ENCODE results near the gene ACAD10. TPM values are rescaled to one million over a fixed set of nuclear protein-coding genes. Genes with fewer than 3 reads are reported as not detected.

Gene ACAD10
- polyA plus RNA-seq, 1 experiment = 17.0 TPM

- POLR2A ChIA-PET = no interaction called here
- DNase-seq (ENCODE audit: low read depth, low spot score) = no peak
- Histone ChIP-seq H3K27ac (ENCODE audit: low read depth, low read length) (no peak overlapping the region), H3K27me3 (ENCODE audit: control insufficient read depth, insufficient read depth, low read length) (no peaks in the 10 kb centered on the region), H3K4me3 (ENCODE audit: low read depth, low read length) (no peak overlapping the region), H3K9me3 (ENCODE audit: control insufficient read depth, insufficient read depth, low read length) (no peaks in the 10 kb centered on the region)
- TF ChIP-seq CTCF (IDR thresholded peaks at IDR 0.05; ENCODE audit: low read depth, low read length) = no peak
- CTCF ChIA-PET = interaction anchor here (0.9 kb wide), 1 partner anchor 65 kb away, joined by 4 read pairs; no protein-coding TSS in a partner anchor
Observed at GRCh38 chr12:111748151-111748672, 62.4 kb downstream of the ACAD10 start.

GRCh38 chr12:111748867-111749266 is 63.0 kb downstream of the ACAD10 start:
- no peak overlapping the region for H3K27ac ChIP-seq (ENCODE audit: low read depth, low read length)
- no peak overlapping the region for H3K4me3 ChIP-seq (ENCODE audit: low read depth, low read length)
- DNase-seq (ENCODE audit: low read depth, low spot score) = no peak
- ChIA-PET CTCF (interaction anchor here (1.0 kb wide), 1 partner anchor 64 kb away, joined by 3 read pairs; no protein-coding TSS in a partner anchor), POLR2A (no interaction called here)
- TF ChIP-seq CTCF (IDR thresholded peaks at IDR 0.05; ENCODE audit: low read depth, low read length) = no peak
- H3K27me3 ChIP-seq (ENCODE audit: control insufficient read depth, insufficient read depth, low read length) = no peaks in the 10 kb centered on the region
- no peaks in the 10 kb centered on the region for H3K9me3 ChIP-seq (ENCODE audit: control insufficient read depth, insufficient read depth, low read length)

DNA sequence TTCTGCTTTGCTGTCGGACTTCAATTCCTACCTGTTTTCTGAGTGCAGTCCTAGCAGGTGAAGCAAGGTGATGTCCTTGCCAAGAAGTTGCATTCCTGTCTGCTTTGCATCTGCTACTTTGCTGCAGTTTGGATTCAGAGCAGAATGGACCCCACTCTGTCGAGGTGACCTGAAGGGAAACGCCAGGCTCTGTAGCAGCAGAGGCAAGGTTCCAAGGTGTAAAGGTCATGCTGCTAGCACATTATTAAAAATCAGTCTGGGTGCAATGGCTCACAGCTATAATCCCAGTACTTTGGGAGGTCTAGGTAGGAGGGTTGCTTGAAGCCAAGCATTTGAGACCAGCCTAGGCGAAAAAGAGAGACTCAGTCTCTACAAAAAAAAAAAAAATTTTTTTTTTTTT is 63.5 kb downstream of the ACAD10 start:
- no peak overlapping the region for H3K27ac ChIP-seq (ENCODE audit: low read depth, low read length)
- POLR2A ChIA-PET = no interaction called here
- CTCF ChIA-PET = interaction anchor here (1.0 kb wide), 1 partner anchor 63 kb away, joined by 3 read pairs; no protein-coding TSS in a partner anchor

GRCh38 chr12:111753144-111753881 is 67.5 kb downstream of the ACAD10 start:
- H3K4me3 ChIP-seq (ENCODE audit: low read depth, low read length) = no peak overlapping the region
- no peak overlapping the region for H3K27ac ChIP-seq (ENCODE audit: low read depth, low read length)
- peak; percentile 88 for TF ChIP-seq CTCF (IDR thresholded peaks at IDR 0.05; ENCODE audit: low read depth, low read length)
- DNase-seq (ENCODE audit: low read depth, low spot score) = peak; percentile 39
- ChIA-PET POLR2A (no interaction called here), CTCF (interaction anchor here (0.5 to 4.5 kb wide), 17 partner anchors 12 to 98 kb away, joined by 3 to 145 read pairs (median 4); partner anchors contain the start of gene ALDH2)
- no peaks in the 10 kb centered on the region for H3K9me3 ChIP-seq (ENCODE audit: control insufficient read depth, insufficient read depth, low read length)
- no peaks in the 10 kb centered on the region for H3K27me3 ChIP-seq (ENCODE audit: control insufficient read depth, insufficient read depth, low read length)

More for the DNA sequence above, 63.5 kb downstream of the ACAD10 start:
- Histone ChIP-seq H3K27me3 (ENCODE audit: control insufficient read depth, insufficient read depth, low read length) (no peaks in the 10 kb centered on the region), H3K4me3 (ENCODE audit: low read depth, low read length) (no peak overlapping the region), H3K9me3 (ENCODE audit: control insufficient read depth, insufficient read depth, low read length) (no peaks in the 10 kb centered on the region)
- no peak for TF ChIP-seq CTCF (IDR thresholded peaks at IDR 0.05; ENCODE audit: low read depth, low read length)
- no peak for DNase-seq (ENCODE audit: low read depth, low spot score)

DNA sequence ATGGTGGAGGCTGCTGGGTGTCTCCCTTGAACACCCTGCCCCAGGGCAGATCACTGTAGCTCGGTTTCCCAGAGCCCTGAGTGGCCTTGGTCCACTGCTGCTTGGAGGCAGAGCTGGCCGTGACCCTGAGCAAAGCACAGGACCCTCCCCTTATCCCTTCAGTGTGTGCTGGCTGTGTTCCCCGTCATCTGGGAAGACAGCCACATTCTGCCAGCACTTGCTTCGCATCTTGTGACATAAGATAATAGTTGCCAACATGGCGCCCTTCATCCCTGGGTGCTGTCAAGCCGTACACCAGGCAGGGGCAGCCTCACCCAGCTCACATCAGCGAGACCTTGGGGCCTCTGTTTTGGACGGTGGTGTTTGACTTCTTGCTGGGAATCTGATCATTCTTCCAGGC is 68.8 kb downstream of the ACAD10 start:
- Histone ChIP-seq H3K27ac (ENCODE audit: low read depth, low read length) (no peak overlapping the region), H3K4me3 (ENCODE audit: low read depth, low read length) (no peak overlapping the region), H3K27me3 (ENCODE audit: control insufficient read depth, insufficient read depth, low read length) (no peaks in the 10 kb centered on the region), H3K9me3 (ENCODE audit: control insufficient read depth, insufficient read depth, low read length) (no peaks in the 10 kb centered on the region)
- DNase-seq (ENCODE audit: low read depth, low spot score) = no peak
- CTCF ChIA-PET = interaction anchor here (0.9 to 4.5 kb wide), 8 partner anchors 10 to 58 kb away, joined by 3 to 145 read pairs (median 5); partner anchors contain the start of gene ALDH2
- POLR2A ChIA-PET = no interaction called here
- no peak for TF ChIP-seq CTCF (IDR thresholded peaks at IDR 0.05; ENCODE audit: low read depth, low read length)

Data from AG04450 (cell line).